GM12892 (cell line): ENCODE data around the gene RNU6-9.

Experiments used
- POLR2A ChIP-seq: IDR thresholded peaks from 2 replicates; pipeline ENCODE4 v1.6.1; 2011; ENCODE audit warnings: low read depth, low read length, control low read depth
- TAF1 ChIP-seq: IDR thresholded peaks from 2 replicates; pipeline ENCODE4 v1.6.1; 2011; ENCODE audit warnings: low read depth, mild to moderate bottlenecking, control low read depth, low read length, borderline replicate concordance

GRCh38 chr19:873561-874041 lies 19.7 kb upstream of the RNU6-9 start:
- no peak for TF ChIP-seq POLR2A
- TF ChIP-seq TAF1 = no peak
